GM12878 (cell line): ENCODE measurements around the gene TMED10. TPM values are rescaled to one million over a fixed set of nuclear protein-coding genes. Genes with fewer than 3 reads are reported as not detected.

ENCODE experiments used
- ATAC-seq: fragments of 200-7000 bp; cut with Tn5 transposase; 3 replicates; pipeline ENCODE4 v1.9.1; 2020; ENCODE audit warnings: mild to moderate bottlenecking, moderate library complexity
- BruUV-seq: library from RNA; stranded (reverse); fragments of 400-500 nt; replicated peaks from 2 replicates; lab custom pipeline; 2021; lab: Mats Ljungman, UMichigan
- CTCF ChIA-PET: fragments of 300-600 bp; sonication (Branson Sonifier 250); formaldehyde crosslinking; extraction: SDS; loops from one replicate; lab custom pipeline; 2021; ENCODE audit warnings: inconsistent platforms; lab: Yijun Ruan, JAX
- POLR2A ChIA-PET: fragments of 350-600 bp; formaldehyde crosslinking; extraction: SDS; loops from one replicate; lab custom pipeline; 2021; ENCODE audit warnings: inconsistent platforms; lab: Charles Lee
- RAD21 ChIA-PET: fragments of 300-600 bp; sonication (Branson Sonifier 250); formaldehyde crosslinking; loops from one replicate; lab custom pipeline; 2023; ENCODE audit warnings: antibody characterized with exemption; ENCODE audit not compliant: unreplicated experiment; lab: Charles Lee
- SMC1A ChIA-PET: fragments of 300-600 bp; sonication (Branson Sonifier 250); formaldehyde crosslinking; loops from one replicate; lab custom pipeline; 2023; ENCODE audit not compliant: unreplicated experiment, uncharacterized antibody; lab: Charles Lee
- DNase-seq: peaks from one replicate; pipeline ENCODE4 v3.0.0-alpha.2; 2011; ENCODE audit warnings: low read depth, low spot score
- FAIRE-seq: peaks from 3 replicates; lab custom pipeline; 2011; peaks lifted over from hg19 to GRCh38; lab: Jason Lieb, UNC
- H2AFZ ChIP-seq: 2 replicates; pipeline ENCODE4 v1.6.0; 2011; ENCODE audit warnings: low read depth, low read length, control low read depth; ENCODE audit not compliant: control insufficient read depth
- H3K27ac ChIP-seq: 2 replicates; pipeline ENCODE4 v1.5.1; 2011; ENCODE audit warnings: control low read depth; ENCODE audit not compliant: control insufficient read depth, insufficient read depth
- H3K27me3 ChIP-seq, 2 experiments: replicated peaks in 1 of 2; 2 replicates each; pipeline versions ENCODE4 v1.6.0 to v1.6.1; 2011; ENCODE audit warnings: low read length in 1 of 2; ENCODE audit not compliant: control insufficient read depth in 2 of 2, insufficient read depth in 2 of 2
- H3K36me3 ChIP-seq, 2 experiments: 2 replicates each; pipeline ENCODE4 v1.5.1; 2011; ENCODE audit warnings: low read length in 1 of 2; ENCODE audit not compliant: control insufficient read depth in 2 of 2, insufficient read depth in 2 of 2
- H3K4me1 ChIP-seq: 2 replicates; pipeline ENCODE4 v1.6.1; 2011; ENCODE audit warnings: mild to moderate bottlenecking, low read length, moderate library complexity, mixed read lengths; ENCODE audit not compliant: control insufficient read depth, insufficient read depth
- H3K4me2 ChIP-seq: 2 replicates; pipeline ENCODE4 v1.6.0; 2011; ENCODE audit warnings: control low read depth; ENCODE audit not compliant: control insufficient read depth, insufficient read depth
- H3K4me3 ChIP-seq: fragments of 200-600 bp; sonication (generic); 2 replicates; pipeline ENCODE4 v1.5.1; 2016
- H3K79me2 ChIP-seq: 2 replicates; pipeline ENCODE4 v1.6.0; 2011; ENCODE audit warnings: low read length; ENCODE audit not compliant: control insufficient read depth, insufficient read depth
- H3K9ac ChIP-seq: 2 replicates; pipeline ENCODE4 v1.8.0; 2011; ENCODE audit warnings: low read length, control low read depth, mixed read lengths; ENCODE audit not compliant: control insufficient read depth, insufficient read depth
- H3K9me3 ChIP-seq: replicated peaks from 3 replicates; pipeline ENCODE4 v1.5.1; 2011; ENCODE audit warnings: mild to moderate bottlenecking, low read length; ENCODE audit not compliant: control insufficient read depth, insufficient read depth
- H4K20me1 ChIP-seq: 2 replicates; pipeline ENCODE4 v1.6.0; 2011; ENCODE audit not compliant: control insufficient read depth, insufficient read depth
- BMI1 ChIP-seq: fragments of 450-650 bp; IDR thresholded peaks from 2 replicates; pipeline ENCODE4 v1.6.1; 2016; ENCODE audit warnings: mild to moderate bottlenecking, moderate library complexity, borderline replicate concordance
- BRCA1 ChIP-seq: IDR thresholded peaks from 2 replicates; pipeline ENCODE4 v1.6.1; 2011; ENCODE audit warnings: low read depth, low read length, improper control_type of control experiment
- CHD2 ChIP-seq: IDR thresholded peaks from 2 replicates; pipeline ENCODE4 v1.6.1; 2011; ENCODE audit warnings: low read depth, low read length, improper control_type of control experiment, borderline replicate concordance
- ELK1 ChIP-seq: IDR thresholded peaks from 2 replicates; pipeline ENCODE4 v1.6.1; 2012; ENCODE audit warnings: low read depth, low read length, improper control_type of control experiment
- EP300 ChIP-seq, 2 experiments: fragments of 150-350 bp in 1 of 2; IDR thresholded peaks; 2 replicates each; pipeline ENCODE4 v1.6.1; 2011 to 2012; ENCODE audit warnings: low read depth in 2 of 2, low read length in 2 of 2, borderline replicate concordance in 1 of 2, improper control_type of control experiment in 1 of 2, inconsistent platforms in 1 of 2; ENCODE audit not compliant: control insufficient read depth in 1 of 2
- MTA3 ChIP-seq: IDR thresholded peaks from 2 replicates; pipeline ENCODE4 v1.6.1; 2012; ENCODE audit warnings: low read length, inconsistent platforms, borderline replicate concordance
- NFYB ChIP-seq: IDR thresholded peaks from 2 replicates; pipeline ENCODE4 v1.6.1; 2011; ENCODE audit warnings: low read depth, mild to moderate bottlenecking, low read length, improper control_type of control experiment, moderate library complexity; ENCODE audit not compliant: insufficient read depth
- NR2C2 ChIP-seq: IDR thresholded peaks from 2 replicates; pipeline ENCODE4 v1.6.1; 2011; ENCODE audit warnings: borderline replicate concordance, low read depth; ENCODE audit not compliant: control insufficient read depth, insufficient read length
- NRF1 ChIP-seq: conservative IDR thresholded peaks from 2 replicates; pipeline ENCODE4 v1.6.1; 2011; ENCODE audit warnings: mild to moderate bottlenecking, low read depth, low read length, improper control_type of control experiment
- PML ChIP-seq: IDR thresholded peaks from 2 replicates; pipeline ENCODE4 v1.6.1; 2012; ENCODE audit warnings: low read length, inconsistent platforms
- POLR2A ChIP-seq: IDR thresholded peaks from 2 replicates; pipeline ENCODE4 v1.6.1; 2011; ENCODE audit warnings: low read depth, mild to moderate bottlenecking, low read length
- RAD51 ChIP-seq: fragments of 450-650 bp; IDR thresholded peaks from 2 replicates; pipeline ENCODE4 v1.6.1; 2016; ENCODE audit warnings: moderate library complexity, mild to moderate bottlenecking, inconsistent platforms
- TCF3 ChIP-seq: IDR thresholded peaks from 2 replicates; pipeline ENCODE4 v1.6.1; 2012; ENCODE audit warnings: low read depth, mild to moderate bottlenecking, low read length, borderline replicate concordance; ENCODE audit not compliant: insufficient read depth
- WRNIP1 ChIP-seq: IDR thresholded peaks from 2 replicates; pipeline ENCODE4 v1.6.1; 2011; ENCODE audit warnings: low read depth, low read length, improper control_type of control experiment, borderline replicate concordance
- YBX1 ChIP-seq: fragments of 450-650 bp; IDR thresholded peaks from 2 replicates; pipeline ENCODE4 v1.6.1; 2016; ENCODE audit warnings: antibody characterized with exemption
- ZBTB11 ChIP-seq: fragments of 450-650 bp; formaldehyde crosslinking; IDR thresholded peaks from 2 replicates; pipeline ENCODE4 v1.5.0; 2022; ENCODE audit warnings: mild to moderate bottlenecking, missing genetic modification characterization
- ZNF207 ChIP-seq: fragments of 450-650 bp; IDR thresholded peaks from 2 replicates; pipeline ENCODE4 v1.6.1; 2014; ENCODE audit warnings: antibody characterized with exemption, mild to moderate bottlenecking, borderline replicate concordance
- WGBS: methylation state at CpG from one replicate; pipeline ENCODE4 v1.1.6; 2016; ENCODE audit warnings: low lambda C conversion rate; ENCODE audit not compliant: insufficient replicate concordance, insufficient coverage; ENCODE audit errors: missing lambda C conversion rate; 5-methylcytosine and 5-hydroxymethylcytosine counted together
- in situ Hi-C: fragments of 300-500 bp; cut with MboI; formaldehyde crosslinking; loops from 9 replicates; pipeline ENCODE4 v1.14.3; 2018; ENCODE audit warnings: mixed read lengths
- intact Hi-C: fragments of 100-400 bp; cut with micrococcal nuclease; formaldehyde crosslinking; loops from one replicate; pipeline ENCODE4 v1.14.2; 2022; ENCODE audit not compliant: unreplicated experiment
- polyA plus RNA-seq, 11 experiments: library from polyadenylated mRNA; depleted of rRNA in 4 of 11; unstranded in 6 of 11; stranded (reverse) in 5 of 11; fragments of >200 nt; fragmentation: Nextera tagmentation in 4 of 11; fragmentation: Illumina TruSeq in 1 of 11; extraction: Ambion mirVana in 4 of 11; extraction: Trizol in 1 of 11; gene quantifications; 1 replicate in 1 of 11; 2 replicates in 10 of 11; pipeline versions ENCODE4 v1.2.1 to v1.2.3, GENCODE V29; 2011 to 2016; ENCODE audit warnings: inconsistent platforms in 2 of 11, missing spikeins in 2 of 11, low read depth in 1 of 11
- total RNA-seq, 4 experiments: library from RNA; depleted of rRNA in 3 of 4; stranded (reverse); fragments of >200 nt in 3 of 4; fragmentation: Illumina TruSeq in 1 of 4; extraction: Trizol in 1 of 4; gene quantifications; 2 replicates each; pipeline versions ENCODE4 v1.2.1 to v1.2.3, GENCODE V29; 2013 to 2021
- TF ChIP-seq, protein P1 (sequence below): IDR thresholded peaks from 2 replicates; pipeline ENCODE4 v1.6.1; 2012; ENCODE audit warnings: low read depth, low read length, improper control_type of control experiment

TMED10 gene
- total and polyA plus RNA-seq, 10 of the 15 experiments (the other 5 are each of a cell fraction or from before 2014, with no cell fraction given) = 99.8 to 270 (median 180) TPM

DNA sequence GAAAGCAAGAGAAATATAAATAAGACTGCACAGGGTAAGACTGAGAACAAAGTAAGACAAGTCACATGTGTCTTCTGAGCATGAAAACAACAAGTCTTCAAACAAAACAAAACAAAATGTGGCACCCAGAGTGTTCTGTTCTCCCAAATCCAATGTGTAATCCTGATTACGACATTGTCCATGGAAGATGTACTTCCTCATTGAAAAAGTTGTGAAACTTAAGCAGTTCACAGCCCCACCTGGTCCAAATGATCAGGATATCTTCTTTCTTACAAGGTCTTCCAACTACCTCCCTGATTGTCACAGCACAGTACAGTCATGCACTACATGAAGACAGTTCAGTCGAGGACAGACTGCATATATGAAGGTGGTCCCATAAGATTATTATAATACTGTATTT is 26.3 kb downstream of the TMED10 start (continued):
- TF ChIP-seq EP300 (IDR thresholded peaks at IDR 0.05; ENCODE audit: borderline replicate concordance in 1 of 2, control insufficient read depth in 1 of 2, low read depth in 2 of 2, low read length in 2 of 2) (no peak), BRCA1 (no peak), POLR2A (no peak), NRF1 (no peak), NFYB (no peak), NR2C2 (no peak), YBX1 (no peak), PML (no peak), CHD2 (no peak)

GRCh38 chr14:75147423-75148071 is 28.9 kb downstream of the TMED10 start:
- POLR2A ChIA-PET = interaction anchor here (0.6 kb wide), 1 partner anchor 312 kb away, joined by 3 read pairs; no protein-coding TSS in a partner anchor
- no peak overlapping the region for H3K4me2 ChIP-seq
- 91% methylated on average over 13 of the region's 13 CpGs for WGBS
- H4K20me1 ChIP-seq = no peaks in the 10 kb centered on the region
- H3K9ac ChIP-seq = no peak overlapping the region
- ATAC-seq (no peak), DNase-seq (no peak), FAIRE-seq (no peak)
- H3K4me3 ChIP-seq = no peak overlapping the region
- H2AFZ ChIP-seq = no peak overlapping the region
- H3K36me3 ChIP-seq = peaks cover 4 to 13% of the 10 kb centered on the region in 2 experiments; a peak in 3 of 4 replicates
- SMC1A ChIA-PET = no interaction called here
- in situ Hi-C loops (no loop called here), intact Hi-C loops (no loop called here)
- no peaks in the 10 kb centered on the region for H3K4me1 ChIP-seq
- H3K27ac ChIP-seq = no peak overlapping the region
- RAD21 ChIA-PET = no interaction called here
- H3K27me3 ChIP-seq = no peaks in the 10 kb centered on the region
- H3K79me2 ChIP-seq = peaks cover 4% of the 10 kb centered on the region
- no TSS peak for BruUV-seq
- CTCF ChIA-PET = interaction anchor here (0.8 kb wide), 1 partner anchor 16 kb away, joined by 3 read pairs; no protein-coding TSS in a partner anchor
- H3K9me3 ChIP-seq = no peaks in the 10 kb centered on the region
- TF ChIP-seq TCF3 (no peak), WRNIP1 (no peak), POLR2A (no peak), RAD51 (no peak), ZNF207 (no peak), BMI1 (no peak), ELK1 (no peak), ZBTB11 (CRISPR knock-in tag) (no peak), MTA3 (no peak)
- TF ChIP-seq, protein P1, sequence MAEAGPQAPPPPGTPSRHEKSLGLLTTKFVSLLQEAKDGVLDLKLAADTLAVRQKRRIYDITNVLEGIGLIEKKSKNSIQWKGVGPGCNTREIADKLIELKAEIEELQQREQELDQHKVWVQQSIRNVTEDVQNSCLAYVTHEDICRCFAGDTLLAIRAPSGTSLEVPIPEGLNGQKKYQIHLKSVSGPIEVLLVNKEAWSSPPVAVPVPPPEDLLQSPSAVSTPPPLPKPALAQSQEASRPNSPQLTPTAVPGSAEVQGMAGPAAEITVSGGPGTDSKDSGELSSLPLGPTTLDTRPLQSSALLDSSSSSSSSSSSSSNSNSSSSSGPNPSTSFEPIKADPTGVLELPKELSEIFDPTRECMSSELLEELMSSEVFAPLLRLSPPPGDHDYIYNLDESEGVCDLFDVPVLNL = no peak
